Inflammatory macrophage treated with lipopolysaccharide for 1 hour (primary cell): Measurements from ENCODE around the gene GOLGA6L9.
"Not testable (repeated sequence)": the region's sequence is repeated elsewhere in the genome, so short reads cannot be mapped to it uniquely, and the experiment has no call there.

Experiments used
- DNase-seq, 2 donors: peaks; one replicate each; pipeline ENCODE4 v3.0.0-alpha.2; 2020 to 2022

The GOLGA6L9 gene, protein sequence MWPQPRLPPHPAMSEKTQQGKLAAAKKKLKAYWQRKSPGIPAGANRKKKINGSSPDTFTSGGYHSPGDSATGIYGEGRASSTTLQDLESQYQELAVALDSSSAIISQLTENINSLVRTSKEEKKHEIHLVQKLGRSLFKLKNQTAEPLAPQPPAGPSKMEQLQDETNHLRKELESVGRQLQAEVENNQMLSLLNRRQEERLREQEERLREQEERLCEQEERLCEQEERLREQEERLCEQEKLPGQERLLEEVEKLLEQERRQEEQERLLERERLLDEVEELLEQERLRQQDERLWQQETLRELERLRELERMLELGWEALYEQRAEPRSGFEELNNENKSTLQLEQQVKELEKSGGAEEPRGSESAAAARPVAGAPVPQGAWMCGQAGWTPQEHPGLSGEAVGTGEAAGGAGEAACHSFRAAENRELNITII

DNA sequence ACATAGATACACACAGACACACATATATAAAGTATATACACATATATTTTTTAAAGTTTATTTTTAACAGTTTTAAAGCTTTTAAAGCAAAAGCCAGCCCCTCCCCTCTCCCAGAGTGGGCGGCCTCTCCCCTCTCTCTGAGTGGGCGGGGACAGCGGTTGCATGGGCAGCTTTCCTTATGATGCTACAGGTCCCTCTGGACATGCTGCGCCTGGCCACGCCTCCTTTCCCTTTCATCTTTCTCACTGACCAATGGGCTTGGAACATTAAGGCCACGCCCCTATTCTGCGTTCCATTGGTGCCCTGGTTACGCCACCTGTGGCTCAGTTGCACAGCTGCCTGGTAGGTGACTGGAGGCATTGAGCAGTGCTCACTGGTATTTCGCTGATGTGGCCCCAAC, at the start of gene GOLGA6L9:
GOLGA6L9 (plus strand) TSS at position 124 of the 400 bp plus-strand sequence; CDS start at position 388, 264 bp downstream.
- DNase-seq = not testable (repeated sequence)

GRCh38 chr15:82381330-82381955, 48.2 kb upstream of the GOLGA6L9 start:
- not testable (repeated sequence) for DNase-seq

- DNase-seq = not testable (repeated sequence)
Observed at GRCh38 chr15:82387209-82387608, 42.4 kb upstream of the GOLGA6L9 start.

DNA sequence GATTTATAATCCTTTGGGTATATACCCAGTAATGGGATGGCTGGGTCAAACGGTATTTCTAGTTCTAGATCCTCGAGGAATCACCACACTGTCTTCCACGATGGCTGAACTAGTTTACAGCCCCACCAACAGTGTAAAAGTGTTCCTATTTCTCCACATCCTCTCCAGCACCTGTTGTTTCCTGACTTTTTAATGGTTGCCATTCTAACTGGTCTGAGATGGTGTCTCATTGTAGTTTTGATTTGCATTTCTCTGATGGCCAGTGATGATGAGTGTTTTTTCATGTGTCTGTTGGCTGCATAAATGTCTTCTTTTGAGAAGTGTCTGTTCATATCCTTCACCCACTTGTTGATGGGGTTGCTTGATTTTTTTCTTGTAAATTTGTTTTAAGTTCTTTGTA, 39.5 kb upstream of the GOLGA6L9 start:
- not testable (repeated sequence) for DNase-seq

- not testable (repeated sequence) for DNase-seq
Observed at GRCh38 chr15:82392077-82392476, 37.5 kb upstream of the GOLGA6L9 start.

GRCh38 chr15:82393671-82394070, 35.9 kb upstream of the GOLGA6L9 start:
- DNase-seq = no peak

GRCh38 chr15:82395788-82396187, 33.8 kb upstream of the GOLGA6L9 start:
- not testable (repeated sequence) for DNase-seq

DNA sequence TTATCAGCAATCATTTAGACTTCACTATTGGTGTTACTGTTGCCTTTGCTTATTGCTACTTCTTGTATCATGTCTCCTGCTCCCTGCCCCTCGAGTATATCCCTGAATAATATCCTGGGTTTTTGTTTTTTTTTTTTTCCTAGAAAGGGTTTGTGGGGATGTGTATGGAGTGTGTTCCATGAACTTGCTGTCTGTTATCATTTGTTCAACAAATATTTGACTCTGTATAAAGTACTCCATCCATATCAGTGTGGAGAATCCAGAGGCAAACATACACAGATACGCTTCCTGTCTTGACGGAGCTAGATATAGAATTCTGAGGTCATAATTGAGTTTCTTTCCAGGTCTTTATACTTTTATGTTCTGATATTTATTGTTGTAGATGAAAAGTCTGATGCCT, 31.8 kb upstream of the GOLGA6L9 start:
- no peak for DNase-seq

- DNase-seq = no peak
Observed at GRCh38 chr15:82398785-82399184, 30.8 kb upstream of the GOLGA6L9 start.

DNA sequence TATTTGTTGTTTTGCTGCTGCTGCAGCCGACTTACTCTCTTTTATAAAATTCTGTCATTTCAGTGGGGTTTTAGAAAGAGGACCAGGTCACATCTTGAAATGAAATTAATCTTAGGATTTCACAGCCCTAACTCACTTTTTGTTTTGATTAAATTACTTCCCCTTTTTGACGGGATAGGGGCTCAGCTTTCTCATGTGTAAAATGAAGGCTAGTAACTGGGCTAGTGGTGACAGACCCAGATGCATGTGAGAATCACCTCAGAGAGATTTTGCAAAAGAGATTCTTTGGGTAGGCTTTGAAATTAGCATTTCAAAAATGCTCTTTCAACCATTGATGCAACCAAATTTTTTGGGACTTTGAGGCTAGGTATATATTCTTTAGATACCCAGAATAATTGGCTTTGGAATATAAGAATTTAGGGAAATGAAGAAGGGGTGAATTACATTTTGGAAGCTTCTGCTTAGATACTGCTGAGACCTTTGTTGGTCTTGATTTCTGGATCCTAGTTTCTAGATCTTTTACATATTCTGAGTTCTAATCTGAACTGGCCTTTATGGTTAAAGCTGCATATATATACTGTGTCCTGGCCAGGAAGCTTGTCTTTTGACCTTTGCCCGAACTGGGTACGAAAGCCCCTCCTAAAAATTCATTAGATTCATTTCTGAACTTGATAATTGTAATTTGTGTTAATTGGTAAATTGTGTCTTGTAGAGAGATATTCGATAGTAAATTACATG, 30.1 kb upstream of the GOLGA6L9 start:
- not testable (repeated sequence) for DNase-seq

- not testable (repeated sequence) for DNase-seq
Observed at GRCh38 chr15:82401918-82402317, 27.7 kb upstream of the GOLGA6L9 start.

GRCh38 chr15:82402341-82402740, 27.3 kb upstream of the GOLGA6L9 start:
- not testable (repeated sequence) for DNase-seq

DNA sequence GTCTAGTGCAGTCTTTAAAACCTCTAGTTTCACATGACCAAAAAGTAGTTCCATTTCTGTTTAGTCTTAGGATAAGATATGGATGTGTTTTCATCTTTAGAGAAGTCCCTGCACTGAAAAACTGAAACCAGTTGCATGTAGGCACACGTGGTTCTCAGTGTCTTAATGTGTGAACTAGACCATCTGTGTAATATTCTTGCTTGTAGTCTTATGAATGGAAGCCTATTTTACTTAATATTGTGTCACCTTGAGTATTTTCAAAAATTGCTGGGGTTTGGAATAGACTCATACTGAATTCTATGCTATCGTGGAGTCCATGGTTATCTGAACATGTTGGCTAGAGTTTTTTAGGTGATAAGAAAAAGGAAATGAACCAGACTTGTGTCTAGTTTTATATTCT, 23.4 kb upstream of the GOLGA6L9 start:
- DNase-seq = not testable (repeated sequence)

- not testable (repeated sequence) for DNase-seq
Observed at GRCh38 chr15:82410306-82410705, 19.3 kb upstream of the GOLGA6L9 start.

GRCh38 chr15:82411595-82411994, 18.0 kb upstream of the GOLGA6L9 start:
- DNase-seq = not testable (repeated sequence)

- DNase-seq = not testable (repeated sequence)
Observed at GRCh38 chr15:82414525-82415191, 15.0 kb upstream of the GOLGA6L9 start.

- not testable (repeated sequence) for DNase-seq
Observed at GRCh38 chr15:82420516-82420915, 9.1 kb upstream of the GOLGA6L9 start.

DNA sequence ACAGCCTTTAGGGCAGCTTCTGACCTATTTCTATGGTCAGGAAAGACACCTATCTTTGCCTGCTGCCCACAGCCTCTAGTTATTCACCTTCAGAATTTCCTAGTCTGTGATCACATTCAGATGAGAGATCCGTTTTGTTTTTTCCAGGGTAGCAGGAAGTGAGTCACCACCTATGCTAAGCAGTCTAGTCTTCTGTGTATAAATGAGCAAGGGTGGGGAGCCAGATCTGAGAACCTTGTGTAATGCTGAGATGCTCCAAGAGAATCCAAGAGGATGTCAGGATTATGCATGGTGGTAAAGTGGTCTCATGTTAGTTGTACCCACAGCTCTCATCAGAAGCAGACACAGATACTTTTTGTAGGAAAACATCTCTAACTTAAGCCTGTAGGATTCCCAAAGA, 8.7 kb upstream of the GOLGA6L9 start:
- not testable (repeated sequence) for DNase-seq

GRCh38 chr15:82427117-82427516, 2.5 kb upstream of the GOLGA6L9 start:
- DNase-seq = not testable (repeated sequence)

GRCh38 chr15:82445420-82445819, 15.8 kb downstream of the GOLGA6L9 start:
- not testable (repeated sequence) for DNase-seq

GRCh38 chr15:82457336-82457735, 27.7 kb downstream of the GOLGA6L9 start:
- DNase-seq = not testable (repeated sequence)

DNA sequence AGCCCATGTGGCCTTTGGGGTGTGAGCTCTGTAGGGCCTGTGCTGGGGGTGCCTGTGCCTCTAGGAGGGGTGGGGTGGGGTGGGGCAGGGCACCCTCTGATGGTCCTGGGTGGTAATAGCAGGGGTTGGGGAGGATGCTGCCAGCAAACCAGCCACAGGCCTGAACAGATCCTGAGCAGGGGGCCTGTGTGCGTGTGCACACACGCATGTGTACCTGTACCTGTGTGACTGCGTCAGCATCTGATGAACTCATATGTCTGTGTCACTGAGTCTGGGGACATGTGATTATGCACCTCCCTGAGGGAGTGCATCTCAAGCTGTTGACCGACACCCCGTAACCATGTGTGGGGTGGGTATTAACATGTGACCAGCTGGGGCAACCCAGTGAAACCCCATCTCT, 36.0 kb downstream of the GOLGA6L9 start:
- not testable (repeated sequence) for DNase-seq

- not testable (repeated sequence) for DNase-seq
Observed at GRCh38 chr15:82468205-82468604, 38.6 kb downstream of the GOLGA6L9 start.
